HepG2 (cell line): ENCODE results near the gene XKR7. TPM values are rescaled to one million over a fixed set of nuclear protein-coding genes. Genes with fewer than 3 reads are reported as not detected.

Experiments used
- KAT2B ChIP-seq: fragments of 150-350 bp; IDR thresholded peaks from 2 replicates; pipeline ENCODE4 v1.6.1; 2014; ENCODE audit warnings: low read depth, low read length, borderline replicate concordance
- KDM4B ChIP-seq: sonication (generic); formaldehyde crosslinking; IDR thresholded peaks from 2 replicates; pipeline ENCODE4 v1.4.0; 2020; ENCODE audit warnings: missing genetic modification reagents
- MNT ChIP-seq: fragments of 450-650 bp; IDR thresholded peaks from 2 replicates; pipeline ENCODE4 v1.6.1; 2016
- MTA3 ChIP-seq: sonication (generic); formaldehyde crosslinking; IDR thresholded peaks from 2 replicates; pipeline ENCODE4 v1.4.0; 2020; ENCODE audit warnings: missing genetic modification reagents
- NFE2 ChIP-seq: sonication (generic); formaldehyde crosslinking; IDR thresholded peaks from 2 replicates; pipeline ENCODE4 v1.4.0; 2020; ENCODE audit warnings: missing genetic modification reagents
- RNF2 ChIP-seq: fragments of 450-650 bp; conservative IDR thresholded peaks from 2 replicates; pipeline ENCODE4 v1.6.1; 2016; ENCODE audit warnings: low read depth
- SRF ChIP-seq: IDR thresholded peaks from 2 replicates; pipeline ENCODE4 v1.6.1; 2011; ENCODE audit warnings: mild to moderate bottlenecking, low read depth, low read length, moderate library complexity
- TFDP2 ChIP-seq: sonication (generic); formaldehyde crosslinking; IDR thresholded peaks from 2 replicates; pipeline ENCODE4 v1.4.0; 2020; ENCODE audit warnings: missing genetic modification reagents
- ZNF263 ChIP-seq: sonication (generic); formaldehyde crosslinking; IDR thresholded peaks from 2 replicates; pipeline ENCODE4 v1.4.0; 2020; ENCODE audit warnings: missing genetic modification reagents
- ZNF317 ChIP-seq: sonication (generic); formaldehyde crosslinking; IDR thresholded peaks from 2 replicates; pipeline ENCODE4 v1.5.0; 2020; ENCODE audit warnings: mild to moderate bottlenecking, missing genetic modification reagents
- ZNF549 ChIP-seq: sonication (generic); formaldehyde crosslinking; IDR thresholded peaks from 2 replicates; pipeline ENCODE4 v1.5.0; 2020; ENCODE audit warnings: missing genetic modification reagents
- polyA plus RNA-seq, 8 experiments: library from polyadenylated mRNA; depleted of rRNA in 3 of 8; stranded (reverse) in 7 of 8; unstranded in 1 of 8; fragments of >200 nt; fragmentation: Illumina TruSeq in 4 of 8; extraction: Trizol in 4 of 8; gene quantifications; 2 replicates each; pipeline versions ENCODE4 v1.2.1 to v1.2.3, GENCODE V29; 2011 to 2016; ENCODE audit warnings: low read depth in 4 of 8, missing spikeins in 1 of 8, mixed read lengths in 1 of 8; ENCODE audit not compliant: insufficient read depth in 1 of 8
- total RNA-seq, 5 experiments: library from RNA; depleted of rRNA; stranded (reverse); fragments of >200 nt; fragmentation: Illumina TruSeq; extraction: Trizol; gene quantifications; 2 replicates each; pipeline ENCODE4 v1.2.3, GENCODE V29; 2016; ENCODE audit warnings: low read depth in 1 of 5
- TF ChIP-seq, protein P1 (sequence below): sonication (generic); formaldehyde crosslinking; conservative IDR thresholded peaks from 2 replicates; pipeline ENCODE4 v1.4.0; 2020; ENCODE audit warnings: missing genetic modification reagents

Gene XKR7
- total and polyA plus RNA-seq, 2 of the 13 experiments (the other 11 are each of a cell fraction or from before 2014, with no cell fraction given) = not detected

DNA sequence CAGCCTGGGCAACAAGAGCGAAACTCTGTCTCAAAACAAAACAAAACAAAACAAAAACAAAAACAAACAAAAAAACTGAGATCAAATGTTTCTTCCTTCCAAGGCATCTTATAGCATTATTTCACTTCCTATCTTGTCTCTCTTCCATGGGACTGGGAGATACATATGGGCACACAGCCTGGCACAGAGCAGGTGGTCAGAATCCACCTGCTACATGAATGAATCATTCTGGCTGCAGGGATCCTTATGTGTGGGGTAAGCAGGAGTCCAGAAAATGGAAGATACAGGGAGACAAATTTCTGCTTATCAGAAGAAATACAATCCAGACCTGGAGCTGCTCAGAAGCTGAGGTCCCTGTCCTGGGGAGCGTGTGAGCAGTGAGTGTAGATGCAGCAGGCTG lies 24.1 kb downstream of the XKR7 start (continued):
- TF ChIP-seq MNT (no peak), TFDP2 (CRISPR knock-in tag) (no peak), ZNF317 (CRISPR knock-in tag) (no peak), MTA3 (CRISPR knock-in tag) (no peak), KDM4B (CRISPR knock-in tag) (no peak), SRF (no peak), NFE2 (CRISPR knock-in tag) (no peak), ZNF263 (CRISPR knock-in tag) (no peak), RNF2 (no peak), ZNF549 (CRISPR knock-in tag) (no peak), KAT2B (no peak)
- TF ChIP-seq, protein P1, sequence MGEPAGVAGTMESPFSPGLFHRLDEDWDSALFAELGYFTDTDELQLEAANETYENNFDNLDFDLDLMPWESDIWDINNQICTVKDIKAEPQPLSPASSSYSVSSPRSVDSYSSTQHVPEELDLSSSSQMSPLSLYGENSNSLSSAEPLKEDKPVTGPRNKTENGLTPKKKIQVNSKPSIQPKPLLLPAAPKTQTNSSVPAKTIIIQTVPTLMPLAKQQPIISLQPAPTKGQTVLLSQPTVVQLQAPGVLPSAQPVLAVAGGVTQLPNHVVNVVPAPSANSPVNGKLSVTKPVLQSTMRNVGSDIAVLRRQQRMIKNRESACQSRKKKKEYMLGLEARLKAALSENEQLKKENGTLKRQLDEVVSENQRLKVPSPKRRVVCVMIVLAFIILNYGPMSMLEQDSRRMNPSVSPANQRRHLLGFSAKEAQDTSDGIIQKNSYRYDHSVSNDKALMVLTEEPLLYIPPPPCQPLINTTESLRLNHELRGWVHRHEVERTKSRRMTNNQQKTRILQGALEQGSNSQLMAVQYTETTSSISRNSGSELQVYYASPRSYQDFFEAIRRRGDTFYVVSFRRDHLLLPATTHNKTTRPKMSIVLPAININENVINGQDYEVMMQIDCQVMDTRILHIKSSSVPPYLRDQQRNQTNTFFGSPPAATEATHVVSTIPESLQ (CRISPR knock-in tag) = no peak
